Hematopoietic multipotent progenitor cell treated with erythropoietin and hydrocortisone succinate and interleukin-3 and kit ligand, for 15 days (in vitro differentiated cells): ENCODE data around the gene SKA2.
A peak's percentile ranks its signal among the peaks of the same experiment; 100 is the strongest.
"Not testable (repeated sequence)": the region's sequence is repeated elsewhere in the genome, so short reads cannot be mapped to it uniquely, and the experiment has no call there.

ENCODE experiments used
- DNase-seq: peaks from one replicate; pipeline ENCODE4 v3.0.0-alpha.2; 2015; ENCODE audit warnings: low spot score

Gene SKA2

GRCh38 chr17:59154721-59155438 lies at the start of gene SKA2:
Gene SKA2, minus strand, starts transcription at chr17:59155186. Its CDS starts 23 bp downstream, at chr17:59155163.
- DNase-seq: no peak

DNA sequence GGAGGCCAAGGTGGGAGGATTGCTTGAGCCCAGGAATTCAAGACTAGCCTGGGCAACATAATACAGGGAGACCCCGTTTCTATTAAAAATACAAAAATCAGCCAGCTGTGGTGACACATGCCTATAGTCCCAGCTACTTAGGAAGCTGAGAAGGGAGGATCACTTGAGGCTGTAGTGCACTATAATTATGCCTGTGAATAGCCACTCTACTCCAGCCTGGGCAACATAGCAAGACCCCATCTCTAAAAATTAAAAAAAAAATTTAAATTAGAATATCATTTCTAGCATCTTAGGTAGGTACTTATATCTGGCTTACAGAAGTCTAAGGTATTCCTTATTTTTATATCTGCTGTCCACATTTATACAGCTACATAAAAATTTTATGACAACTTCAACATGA lies 47.3 kb upstream of the SKA2 start:
- DNase-seq: no peak

DNA sequence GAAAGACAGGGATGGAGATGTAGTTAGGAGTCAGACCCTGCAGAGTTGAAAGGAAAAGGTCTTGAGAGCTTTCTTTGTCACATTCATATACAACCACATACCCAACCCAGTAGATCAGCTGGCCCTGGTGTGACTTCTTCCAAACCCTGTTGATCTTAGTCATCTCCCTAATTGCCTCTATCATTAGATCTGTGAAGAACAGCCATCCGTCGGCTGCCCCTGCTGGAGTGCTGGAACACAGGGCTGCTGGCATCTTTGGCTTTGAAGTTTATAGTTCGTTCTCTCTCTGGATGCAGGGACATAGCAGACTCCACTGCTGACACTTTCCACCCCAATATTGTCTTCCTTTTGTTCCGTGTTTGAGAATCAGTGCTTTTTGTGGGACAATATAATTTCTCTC lies 44.4 kb upstream of the SKA2 start:
- no peak for DNase-seq

DNA sequence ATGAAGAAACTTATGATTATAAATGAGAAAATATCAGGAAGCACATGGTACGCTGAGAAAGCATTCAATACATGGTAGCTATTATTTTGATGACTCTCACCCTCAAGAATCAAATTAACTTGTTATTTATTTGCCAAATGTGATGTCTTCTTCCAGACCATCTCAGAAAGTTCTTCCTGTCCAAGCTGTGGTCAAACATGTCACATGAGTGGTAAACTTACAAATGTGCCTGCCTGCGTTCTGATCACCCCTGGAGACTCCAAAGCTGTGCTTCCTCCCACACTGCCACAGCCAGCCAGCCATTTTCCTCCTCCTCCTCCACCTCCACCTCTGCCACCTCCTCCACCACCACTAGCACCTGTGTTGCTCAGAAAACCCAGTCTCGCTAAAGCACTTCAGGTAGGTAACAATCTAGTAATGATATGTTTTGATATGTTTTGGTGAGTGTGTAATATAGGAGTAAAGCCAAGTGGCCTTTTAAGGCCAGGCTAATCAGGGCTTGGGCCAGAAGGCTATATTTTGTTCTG lies 38.4 kb upstream of the SKA2 start:
- no peak for DNase-seq

GRCh38 chr17:59190806-59191205 lies 35.8 kb upstream of the SKA2 start:
- no peak for DNase-seq

GRCh38 chr17:59186850-59187249 lies 31.9 kb upstream of the SKA2 start:
- no peak for DNase-seq

DNA sequence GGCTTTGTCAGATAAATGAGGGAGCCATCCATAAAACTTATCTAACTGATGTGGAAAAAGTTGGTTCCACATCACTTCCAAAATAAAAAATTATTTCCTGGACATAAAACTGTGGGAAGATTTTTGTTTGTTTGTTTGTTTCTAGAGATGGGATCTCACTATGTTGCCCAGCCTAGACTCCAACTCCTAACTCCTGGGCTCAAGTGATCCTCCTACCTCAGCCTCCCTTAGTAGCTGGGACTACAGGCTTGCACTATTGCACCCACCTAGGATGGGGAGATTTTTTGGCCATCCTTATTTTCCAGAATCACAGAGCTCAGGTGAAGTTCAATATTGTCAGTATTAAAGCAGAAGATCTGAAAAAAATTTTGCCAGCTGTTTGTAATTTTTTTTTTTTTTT lies 31.0 kb upstream of the SKA2 start:
- no peak for DNase-seq

DNA sequence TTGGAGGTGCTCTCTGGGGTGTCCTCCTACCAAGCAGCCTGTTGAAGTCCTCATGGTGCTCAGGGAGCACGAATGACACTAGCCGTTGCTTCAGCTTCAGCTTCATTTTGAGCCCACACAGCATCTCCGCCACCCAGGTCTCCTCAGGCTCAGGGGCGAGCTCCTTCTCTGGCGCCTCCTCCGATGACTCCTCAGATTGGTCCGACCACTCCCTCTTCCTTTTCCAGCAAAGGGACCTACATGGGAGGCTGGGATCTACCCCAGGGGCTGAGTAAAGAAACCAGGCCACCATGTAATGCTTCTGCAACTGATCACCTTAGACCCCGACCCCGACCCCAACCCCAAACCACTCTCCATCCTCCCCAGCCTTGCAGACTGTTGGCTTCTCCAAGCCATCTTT lies 26.5 kb upstream of the SKA2 start:
- no peak for DNase-seq

- no peak for DNase-seq
Observed at GRCh38 chr17:59180626-59181025, 25.6 kb upstream of the SKA2 start.

DNA sequence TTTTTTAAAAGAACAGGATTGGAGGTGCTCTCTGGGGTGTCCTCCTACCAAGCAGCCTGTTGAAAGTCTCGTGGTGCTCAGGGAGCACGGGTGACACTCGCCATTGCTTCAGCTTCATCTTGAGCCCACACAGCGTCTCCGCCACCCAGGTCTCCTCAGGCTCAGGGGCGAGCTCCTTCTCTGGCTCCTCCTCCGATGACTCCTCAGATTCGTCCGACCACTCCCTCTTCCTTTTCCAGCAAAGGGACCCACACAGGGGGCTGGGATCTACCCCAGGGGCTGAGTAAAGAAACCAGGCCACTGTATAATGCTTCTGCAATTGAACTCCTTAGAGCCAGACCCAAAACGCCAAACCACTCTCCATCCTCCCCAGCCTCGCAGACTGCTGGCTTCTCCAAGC lies 24.6 kb upstream of the SKA2 start:
- not testable (repeated sequence) for DNase-seq

- no peak for DNase-seq
Observed at GRCh38 chr17:59178266-59178985, 23.4 kb upstream of the SKA2 start.

- DNase-seq: no peak
Observed at GRCh38 chr17:59175076-59175475, 20.1 kb upstream of the SKA2 start.

DNA sequence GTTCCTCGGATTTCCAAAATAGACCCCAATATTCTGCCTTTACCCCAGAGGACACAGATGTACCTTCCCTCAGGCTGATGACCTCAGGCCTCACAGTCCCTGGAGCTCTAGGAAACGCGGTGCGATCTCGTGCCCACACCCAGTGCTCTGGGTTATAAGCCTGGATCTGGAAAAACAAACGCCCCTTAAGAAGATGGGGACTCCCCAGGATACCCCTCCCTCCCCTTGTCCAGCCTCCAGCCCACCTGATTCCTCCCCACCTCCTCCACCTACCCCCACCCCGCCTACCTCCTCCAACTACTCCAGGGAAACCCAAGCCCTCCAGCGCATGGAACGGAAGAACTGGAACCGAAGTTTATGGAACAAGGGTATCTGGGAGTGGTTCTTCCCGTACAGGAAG lies 19.7 kb upstream of the SKA2 start:
- DNase-seq: no peak

DNA sequence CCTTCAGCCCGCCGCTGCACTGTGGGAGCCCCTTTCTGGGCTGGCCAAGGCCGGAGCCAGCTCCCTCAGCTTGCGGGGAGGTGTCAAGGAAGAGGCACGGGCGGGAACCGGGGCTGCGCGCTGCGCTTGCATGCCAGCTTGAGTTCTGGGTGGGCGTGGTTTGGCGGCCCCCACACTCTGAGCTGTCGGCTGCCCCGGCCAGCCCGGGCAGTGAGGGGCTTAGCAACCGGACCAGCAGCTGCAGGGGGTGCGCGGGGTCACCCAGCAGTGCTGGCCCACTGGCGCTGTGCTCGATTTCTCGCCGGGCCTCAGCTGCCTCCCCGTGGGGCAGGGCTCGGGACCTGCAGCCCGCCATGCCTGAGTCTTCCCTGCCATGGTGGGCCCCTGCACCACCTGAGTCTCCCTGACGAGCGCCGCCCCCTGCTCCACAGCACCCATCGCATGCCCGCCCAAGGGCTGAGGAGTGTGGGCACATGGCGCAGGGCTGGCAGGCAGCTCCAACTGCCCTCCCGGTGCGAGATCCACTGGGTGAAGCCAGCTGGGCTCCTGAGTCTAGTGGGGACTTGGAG lies 17.5 kb upstream of the SKA2 start:
- DNase-seq: no peak

DNA sequence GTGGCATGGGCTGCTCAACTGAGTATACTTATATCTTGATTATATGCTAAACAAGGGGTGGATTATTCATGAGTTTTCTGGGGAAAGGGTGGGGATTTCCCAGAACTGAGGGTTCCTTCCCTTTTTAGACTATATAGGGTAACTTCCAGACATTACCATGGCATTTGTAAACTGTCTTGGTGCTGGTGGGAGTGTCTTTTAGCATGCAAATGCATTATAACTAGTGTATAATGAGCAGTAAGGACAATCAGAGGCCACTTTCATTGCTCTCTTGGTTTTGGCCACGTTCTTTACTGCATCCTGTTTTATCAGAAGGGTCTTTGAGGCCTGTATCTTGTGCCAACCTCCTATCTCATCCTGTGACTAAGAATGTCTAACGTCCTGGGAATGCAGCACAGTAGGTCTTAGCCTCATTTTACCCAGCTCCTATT lies 12.6 kb upstream of the SKA2 start:
- DNase-seq: peak; percentile 44

DNA sequence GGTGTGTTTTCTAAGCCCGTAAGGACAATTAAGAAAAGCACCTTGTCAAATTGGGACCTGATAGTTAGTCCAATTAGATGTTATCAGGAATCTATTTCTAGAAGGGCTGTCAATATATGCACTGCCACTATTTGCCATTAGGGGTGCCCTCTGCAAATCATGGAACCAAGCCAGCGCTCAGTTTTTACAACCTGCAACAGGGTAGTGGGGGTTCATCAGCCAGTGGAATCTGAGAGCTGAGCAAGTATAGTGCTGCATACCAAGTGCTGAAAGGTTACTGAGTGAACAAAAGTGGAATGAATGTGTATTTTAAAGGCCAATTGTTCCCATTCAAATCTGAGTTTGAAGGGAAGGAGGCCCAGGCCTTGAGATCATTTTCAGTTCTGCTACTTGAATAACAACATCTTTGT lies 11.0 kb upstream of the SKA2 start:
- DNase-seq: peak; percentile 62

DNA sequence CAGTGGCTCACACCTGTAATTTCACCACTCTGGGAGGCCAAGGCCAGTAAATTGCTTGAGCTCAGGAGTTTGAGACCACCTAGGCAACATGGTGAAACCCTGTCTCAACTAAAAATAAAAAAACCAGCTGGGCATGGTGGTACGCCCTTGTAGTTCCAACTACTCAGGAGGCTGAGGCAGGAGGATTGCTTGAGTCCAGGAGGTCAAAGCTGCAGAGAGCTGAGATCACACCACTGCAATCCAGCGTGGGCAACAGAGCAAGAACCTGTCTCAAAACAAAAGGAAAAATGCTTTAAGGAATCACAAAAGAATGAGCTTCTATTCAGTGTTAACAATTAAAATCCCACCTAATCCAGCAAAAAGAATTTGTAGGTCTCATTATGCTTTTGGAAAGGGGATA lies 6.5 kb upstream of the SKA2 start:
- no peak for DNase-seq

DNA sequence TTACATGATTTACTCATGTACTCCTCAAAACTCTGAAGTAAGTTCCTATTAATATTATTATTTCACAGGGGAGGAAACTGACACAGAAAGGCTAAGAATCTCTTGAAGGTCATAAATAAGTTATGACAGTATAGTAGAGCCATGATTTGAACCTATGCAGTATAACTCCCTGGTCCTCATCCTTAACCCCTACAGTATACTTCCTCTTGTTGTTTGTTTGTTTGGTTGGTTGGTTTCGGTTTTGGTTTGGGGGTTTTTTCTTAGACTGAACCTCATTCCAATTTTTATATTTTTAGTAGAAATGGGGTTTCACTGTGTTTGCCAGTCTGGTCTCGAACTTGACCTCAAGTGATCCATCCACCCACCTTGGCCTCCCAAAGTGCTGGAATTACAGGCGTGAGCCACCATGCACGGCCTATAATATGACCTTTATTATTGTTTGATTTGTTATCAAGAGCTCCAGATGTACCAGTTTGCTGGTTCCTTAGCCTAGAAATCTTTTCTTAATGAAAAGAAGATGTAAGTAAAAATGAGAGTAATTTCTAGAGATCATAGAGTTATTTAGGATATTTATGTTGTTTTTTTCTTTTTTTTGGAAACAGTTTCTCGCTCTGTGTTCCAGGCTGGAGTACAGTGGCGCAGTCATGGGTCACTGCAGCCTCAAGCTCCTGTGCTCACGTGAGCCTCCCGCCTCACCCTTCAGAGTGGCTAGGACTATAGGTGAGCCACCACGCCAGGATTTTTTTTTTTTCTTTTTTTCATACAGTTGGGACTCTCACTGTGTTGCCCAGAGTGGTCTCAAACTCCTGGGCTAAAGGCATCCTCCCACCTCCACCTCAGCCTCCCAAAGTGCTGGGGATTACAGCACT lies 5.4 kb upstream of the SKA2 start:
- peak; percentile 22 for DNase-seq

DNA sequence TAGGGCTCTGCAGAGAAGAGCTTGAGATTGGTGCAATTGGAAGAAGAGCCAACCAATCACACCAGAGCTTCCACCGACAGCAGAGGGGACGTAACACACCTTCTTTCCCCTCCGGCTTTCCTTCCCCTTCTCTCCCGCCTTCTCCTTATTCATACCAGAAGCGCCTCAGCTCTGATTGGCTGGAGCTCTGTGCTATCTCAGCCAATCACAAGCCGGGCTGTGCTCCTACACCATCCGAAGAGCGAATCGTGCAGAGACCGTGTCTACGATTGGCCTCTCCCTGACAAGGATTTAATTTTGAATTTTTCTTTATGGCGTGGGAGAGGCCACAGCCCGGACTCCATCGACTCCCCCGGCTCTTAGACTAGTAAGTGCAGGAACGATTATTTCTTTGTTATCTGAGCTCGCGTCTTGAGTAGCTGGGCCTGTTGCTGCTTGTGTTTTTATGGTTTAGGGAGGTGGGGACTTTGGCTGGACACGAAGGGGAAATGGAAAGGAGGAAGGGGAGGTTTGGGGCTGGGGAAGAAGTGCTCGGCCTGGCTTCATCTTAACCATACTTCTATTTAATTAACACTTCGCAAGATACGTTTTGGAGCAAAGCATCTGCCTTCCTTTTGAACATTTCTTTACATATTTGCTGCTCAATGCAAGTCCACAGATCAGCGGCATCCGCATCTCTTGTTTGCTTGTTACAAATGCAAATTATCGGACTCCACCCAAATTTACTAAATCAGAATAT lies 622 bp upstream of the SKA2 start, which contains the start of gene PRR11:
Gene PRR11, plus strand, starts transcription at position 308 of the 739 bp plus-strand sequence. CDS start 14,007 bp downstream, outside the sequence.
- DNase-seq: peak; percentile 99

DNA sequence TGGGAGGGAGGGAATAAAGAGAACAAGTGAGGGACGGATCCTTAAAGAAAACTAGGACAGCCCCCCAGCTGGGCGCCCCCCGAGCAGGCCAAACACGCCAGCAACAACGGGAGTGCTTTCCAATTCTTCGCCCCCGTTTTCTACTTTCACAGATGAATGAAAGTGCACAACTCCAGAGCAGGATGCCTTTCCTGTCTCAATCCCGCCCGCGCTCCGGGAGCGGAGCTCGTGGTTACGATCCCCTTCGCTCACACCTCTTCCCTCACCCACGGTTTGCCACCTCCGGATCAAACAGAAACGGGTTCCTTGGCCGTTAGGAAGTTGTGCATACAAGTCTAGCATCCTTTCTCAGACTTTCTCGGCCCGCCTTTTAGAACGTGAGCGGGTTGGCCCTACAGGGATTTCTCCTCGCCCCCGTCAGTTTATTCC lies 680 bp downstream of the SKA2 start:
- DNase-seq: no peak

GRCh38 chr17:59152925-59153324 lies 2.1 kb downstream of the SKA2 start:
- no peak for DNase-seq
